SK-N-SH treated with all-trans-retinoic acid at 6 μM for 48 hours (cell line): ENCODE results near the gene NRSN1.

Source experiments
- ATAC-seq: fragments of 200-7000 bp; cut with Tn5 transposase; 3 replicates; pipeline ENCODE4 v1.9.1; 2020; ENCODE audit warnings: mild to moderate bottlenecking, moderate library complexity
- ARNTL ChIP-seq: fragments of 450-650 bp; formaldehyde crosslinking; IDR thresholded peaks from 2 replicates; pipeline ENCODE4 v1.5.0; 2020; ENCODE audit warnings: low read depth, mild to moderate bottlenecking, moderate library complexity, borderline replicate concordance
- BACH2 ChIP-seq: fragments of 250-450 bp; sonication (Bioruptor Pico); IDR thresholded peaks from 2 replicates; pipeline ENCODE4 v1.9.0; 2021; ENCODE audit warnings: mild to moderate bottlenecking, borderline replicate concordance
- CREB5 ChIP-seq: fragments of 250-450 bp; sonication (Bioruptor Pico); IDR thresholded peaks from 2 replicates; pipeline ENCODE4 v1.5.1; 2020; ENCODE audit warnings: low read depth, mild to moderate bottlenecking, moderate library complexity
- CSDC2 ChIP-seq: fragments of 250-450 bp; sonication (Bioruptor Pico); IDR thresholded peaks from 2 replicates; pipeline ENCODE4 v1.5.0; 2020; ENCODE audit warnings: mild to moderate bottlenecking, moderate library complexity
- CSRNP3 ChIP-seq: fragments of 250-450 bp; sonication (Bioruptor Pico); IDR thresholded peaks from 2 replicates; pipeline ENCODE4 v1.5.1; 2021; ENCODE audit warnings: mild to moderate bottlenecking, moderate library complexity
- GLIS3 ChIP-seq: fragments of 250-450 bp; sonication (Bioruptor Pico); IDR thresholded peaks from 2 replicates; pipeline ENCODE4 v1.5.0; 2020; ENCODE audit warnings: mild to moderate bottlenecking, moderate library complexity
- ISL1 ChIP-seq: fragments of 250-450 bp; sonication (Bioruptor Pico); IDR thresholded peaks from 2 replicates; pipeline ENCODE4 v2.1.2; 2022; ENCODE audit warnings: mild to moderate bottlenecking, moderate library complexity
- OSR1 ChIP-seq: fragments of 250-450 bp; sonication (Bioruptor Pico); IDR thresholded peaks from 2 replicates; pipeline ENCODE4 v1.8.0; 2022; ENCODE audit warnings: moderate library complexity, mild to moderate bottlenecking, inconsistent platforms
- PATZ1 ChIP-seq: fragments of 250-450 bp; sonication (Bioruptor Pico); IDR thresholded peaks from 2 replicates; pipeline ENCODE4 v1.8.0; 2020; ENCODE audit warnings: mild to moderate bottlenecking, moderate library complexity, borderline replicate concordance
- POU6F1 ChIP-seq: fragments of 250-450 bp; sonication (Bioruptor Pico); IDR thresholded peaks from 2 replicates; pipeline ENCODE4 v1.8.0; 2021; ENCODE audit warnings: low read depth, mild to moderate bottlenecking, moderate library complexity, borderline replicate concordance
- PPARA ChIP-seq: fragments of 250-450 bp; sonication (Bioruptor Pico); IDR thresholded peaks from 2 replicates; pipeline ENCODE4 v1.5.0; 2020; ENCODE audit warnings: mild to moderate bottlenecking, borderline replicate concordance
- RARB ChIP-seq: fragments of 250-450 bp; sonication (Bioruptor Pico); IDR thresholded peaks from 2 replicates; pipeline ENCODE4 v1.8.0; 2021; ENCODE audit warnings: mild to moderate bottlenecking, moderate library complexity
- SNAI2 ChIP-seq: fragments of 250-450 bp; sonication (Bioruptor Pico); IDR thresholded peaks from 2 replicates; pipeline ENCODE4 v1.5.0; 2020; ENCODE audit warnings: mild to moderate bottlenecking, moderate library complexity
- TCF4 ChIP-seq: fragments of 250-450 bp; sonication (Bioruptor Pico); IDR thresholded peaks from 2 replicates; pipeline ENCODE4 v1.8.0; 2021; ENCODE audit warnings: mild to moderate bottlenecking, moderate library complexity, borderline replicate concordance
- TOX ChIP-seq: fragments of 250-450 bp; sonication (Bioruptor Pico); IDR thresholded peaks from 2 replicates; pipeline ENCODE4 v1.8.0; 2021; ENCODE audit warnings: mild to moderate bottlenecking, moderate library complexity, borderline replicate concordance
- ZC3H10 ChIP-seq: fragments of 250-450 bp; sonication (Bioruptor Pico); IDR thresholded peaks from 2 replicates; pipeline ENCODE4 v1.5.1; 2021; ENCODE audit warnings: mild to moderate bottlenecking, moderate library complexity
- ZFP3 ChIP-seq: fragments of 250-450 bp; sonication (Bioruptor Pico); IDR thresholded peaks from 2 replicates; pipeline ENCODE4 v1.5.0; 2020; ENCODE audit warnings: mild to moderate bottlenecking, moderate library complexity
- ZFP30 ChIP-seq: fragments of 450-650 bp; formaldehyde crosslinking; IDR thresholded peaks from 2 replicates; pipeline ENCODE4 v1.5.0; 2022; ENCODE audit warnings: mild to moderate bottlenecking, moderate library complexity
- ZNF565 ChIP-seq: fragments of 450-650 bp; formaldehyde crosslinking; conservative IDR thresholded peaks from 2 replicates; pipeline ENCODE4 v1.5.0; 2020; ENCODE audit warnings: low read depth, mild to moderate bottlenecking, moderate library complexity
- ZNF70 ChIP-seq: fragments of 450-650 bp; formaldehyde crosslinking; IDR thresholded peaks from 2 replicates; pipeline ENCODE4 v1.5.0; 2020; ENCODE audit warnings: mild to moderate bottlenecking, moderate library complexity
- ZNF8 ChIP-seq: fragments of 450-650 bp; formaldehyde crosslinking; IDR thresholded peaks from 2 replicates; pipeline ENCODE4 v1.5.0; 2020; ENCODE audit warnings: mild to moderate bottlenecking, moderate library complexity

The NRSN1 gene

GRCh38 chr6:24131751-24132150 is 5.7 kb downstream of the NRSN1 start:
- ATAC-seq: no peak
- no peak for TF ChIP-seq RARB (CRISPR knock-in tag)
- no peak for TF ChIP-seq ZNF565 (CRISPR knock-in tag)
- TF ChIP-seq ARNTL (CRISPR knock-in tag): no peak
- no peak for TF ChIP-seq PATZ1 (CRISPR knock-in tag)
- no peak for TF ChIP-seq ISL1 (CRISPR knock-in tag)
- TF ChIP-seq OSR1 (CRISPR knock-in tag): no peak
- TF ChIP-seq ZNF8 (CRISPR knock-in tag): no peak
- TF ChIP-seq ZFP3 (CRISPR knock-in tag): no peak
- no peak for TF ChIP-seq TCF4 (CRISPR knock-in tag)
- TF ChIP-seq CSRNP3 (CRISPR knock-in tag): no peak
- TF ChIP-seq GLIS3 (CRISPR knock-in tag): no peak
- no peak for TF ChIP-seq BACH2
- no peak for TF ChIP-seq SNAI2 (CRISPR knock-in tag)
- no peak for TF ChIP-seq ZFP30 (CRISPR knock-in tag)
- no peak for TF ChIP-seq ZC3H10 (CRISPR knock-in tag)
- TF ChIP-seq POU6F1: no peak
- TF ChIP-seq PPARA (CRISPR knock-in tag): no peak
- no peak for TF ChIP-seq CREB5 (CRISPR knock-in tag)

GRCh38 chr6:24139080-24139479 is 13.1 kb downstream of the NRSN1 start:
- ATAC-seq: no peak
- TF ChIP-seq BACH2 (no peak), ZNF565 (CRISPR knock-in tag) (no peak), TOX (CRISPR knock-in tag) (no peak), ISL1 (CRISPR knock-in tag) (no peak), TCF4 (CRISPR knock-in tag) (peak; percentile 73; the same call in 1 of the 2 replicates), CREB5 (CRISPR knock-in tag) (no peak), ZNF70 (CRISPR knock-in tag) (no peak), SNAI2 (CRISPR knock-in tag) (no peak), PATZ1 (CRISPR knock-in tag) (no peak), ZNF8 (CRISPR knock-in tag) (0 out of 2 replicates have a peak, but pooled peaks have one; percentile 14), CSRNP3 (CRISPR knock-in tag) (no peak), ZC3H10 (CRISPR knock-in tag) (no peak), CSDC2 (CRISPR knock-in tag) (no peak)
